Activated T-helper 1 cell treated with Interleukin-2 at 50 U/mL for 16 hours (primary cell): ENCODE results near the gene IGFL4.

ENCODE experiments used
- DNase-seq: peaks from one replicate; pipeline ENCODE4 v3.0.0-alpha.2; 2020; ENCODE audit warnings: low read depth

The IGFL4 gene

GRCh38 chr19:46063201-46063600 is 22.4 kb upstream of the IGFL4 start:
- DNase-seq = no peak

- no peak for DNase-seq
Measured at GRCh38 chr19:46060012-46060411, 19.2 kb upstream of the IGFL4 start.

GRCh38 chr19:46058778-46059177 is 18.0 kb upstream of the IGFL4 start:
- DNase-seq = no peak

- DNase-seq = no peak
Measured at GRCh38 chr19:46056536-46056935, 15.7 kb upstream of the IGFL4 start.

GRCh38 chr19:46052896-46053295 is 12.1 kb upstream of the IGFL4 start:
- DNase-seq = no peak

GRCh38 chr19:46049597-46049996 is 8.8 kb upstream of the IGFL4 start:
- no peak for DNase-seq

GRCh38 chr19:46043519-46043918 is 2.7 kb upstream of the IGFL4 start:
- no peak for DNase-seq

- DNase-seq = no peak
Measured at GRCh38 chr19:46042252-46042883, 1.6 kb upstream of the IGFL4 start.

GRCh38 chr19:46040125-46040524 is 677 bp downstream of the IGFL4 start:
- DNase-seq = no peak

- DNase-seq = no peak
Measured at GRCh38 chr19:46036744-46037128, 4.1 kb downstream of the IGFL4 start.

- DNase-seq = no peak
Measured at GRCh38 chr19:46035986-46036743, 4.6 kb downstream of the IGFL4 start.

GRCh38 chr19:46035546-46035945 is 5.3 kb downstream of the IGFL4 start:
- no peak for DNase-seq

GRCh38 chr19:46033401-46033800 is 7.4 kb downstream of the IGFL4 start:
- no peak for DNase-seq

- no peak for DNase-seq
Measured at GRCh38 chr19:46032597-46033025, 8.2 kb downstream of the IGFL4 start.

- no peak for DNase-seq
Measured at GRCh38 chr19:46031781-46032596, 8.8 kb downstream of the IGFL4 start.

GRCh38 chr19:46030812-46031550 is 9.8 kb downstream of the IGFL4 start:
- no peak for DNase-seq

GRCh38 chr19:46025835-46026234 is 15.0 kb downstream of the IGFL4 start:
- DNase-seq = no peak

GRCh38 chr19:46023311-46023779 is 17.5 kb downstream of the IGFL4 start:
- no peak for DNase-seq

GRCh38 chr19:46022431-46023310 is 18.1 kb downstream of the IGFL4 start, which contains the start of gene PGLYRP1:
Gene PGLYRP1, minus strand, starts transcription at chr19:46023053. Its CDS starts 32 bp downstream, at chr19:46023021.
- DNase-seq = no peak

- no peak for DNase-seq
Measured at GRCh38 chr19:46022061-46022430, 18.8 kb downstream of the IGFL4 start.

GRCh38 chr19:46021531-46022041 is 19.2 kb downstream of the IGFL4 start:
- DNase-seq = no peak
